Ovary (tissue), 3 donors: ENCODE data around the gene RGS3.

Experiments used
- CTCF ChIP-seq, 3 donors: fragments of 450-650 bp in 2 of 3; fragments of 200-600 bp in 1 of 3; IDR thresholded peaks; one replicate each; pipeline versions ENCODE4 v1.5.1 to v1.8.0; 2016 to 2022; ENCODE audit warnings: antibody characterized with exemption in 3 of 3, mild to moderate bottlenecking in 1 of 3
- EP300 ChIP-seq: sonication (generic); formaldehyde crosslinking; IDR thresholded peaks from one replicate; pipeline ENCODE4 v1.6.1; 2017; ENCODE audit warnings: antibody characterized with exemption
- POLR2A ChIP-seq: fragments of 450-650 bp; IDR thresholded peaks from one replicate; pipeline ENCODE4 v1.6.1; 2017; ENCODE audit warnings: antibody characterized with exemption, mild to moderate bottlenecking, moderate library complexity
- donor health status: DM: no; HTN: no; CAD: no.

- TF ChIP-seq CTCF (IDR thresholded peaks at IDR 0.05) = no peak
- no peak for TF ChIP-seq POLR2A
- TF ChIP-seq EP300 = no peak
These were observed 58.9 kb downstream of the RGS3 start for GRCh38 chr9:113522419-113522818.
